A673 (cell line): Measurements from ENCODE around the gene FAM98B. TPM values are rescaled to one million over a fixed set of nuclear protein-coding genes. Genes with fewer than 3 reads are reported as not detected.

Experiments
- BruUV-seq: library from RNA; stranded (reverse); fragments of 400-500 nt; replicated peaks from 2 replicates; lab custom pipeline; 2021; lab: Mats Ljungman, UMichigan
- CTCF ChIA-PET: fragments of 300-600 bp; sonication (Branson Sonifier 250); formaldehyde crosslinking; loops from one replicate; lab custom pipeline; 2022; ENCODE audit warnings: antibody characterized with exemption; lab: Charles Lee
- POLR2A ChIA-PET: fragments of 300-600 bp; sonication (Branson Sonifier 250); formaldehyde crosslinking; loops from one replicate; lab custom pipeline; 2022; ENCODE audit warnings: antibody characterized with exemption; ENCODE audit not compliant: low non-redundant PET; lab: Charles Lee
- DNase-seq: peaks from one replicate; pipeline ENCODE4 v3.0.0-alpha.2; 2015; ENCODE audit warnings: low spot score
- H3K27ac ChIP-seq: fragments of 200-600 bp; sonication (generic); 2 replicates; pipeline ENCODE4 v1.5.1; 2016; ENCODE audit warnings: mixed run types, low read depth, mild to moderate bottlenecking, mixed read lengths, antibody characterized with exemption, low read length; ENCODE audit not compliant: poor library complexity, severe bottlenecking
- H3K27me3 ChIP-seq: fragments of 200-600 bp; sonication (generic); replicated peaks from 2 replicates; pipeline ENCODE4 v1.6.1; 2017; ENCODE audit warnings: mixed run types, low read depth, mild to moderate bottlenecking, mixed read lengths, antibody characterized with exemption, low read length; ENCODE audit not compliant: insufficient read depth, poor library complexity
- H3K36me3 ChIP-seq: fragments of 200-600 bp; sonication (generic); 2 replicates; pipeline ENCODE4 v1.6.1; 2016; ENCODE audit warnings: mixed run types, mild to moderate bottlenecking, mixed read lengths, antibody characterized with exemption, low read length; ENCODE audit not compliant: insufficient read depth, poor library complexity, severe bottlenecking
- H3K4me1 ChIP-seq: fragments of 200-600 bp; sonication (generic); 2 replicates; pipeline ENCODE4 v1.6.1; 2017; ENCODE audit warnings: mixed run types, mild to moderate bottlenecking, mixed read lengths, antibody characterized with exemption, low read length; ENCODE audit not compliant: insufficient read depth, poor library complexity, severe bottlenecking
- H3K4me3 ChIP-seq: fragments of 200-600 bp; sonication (generic); 2 replicates; pipeline ENCODE4 v1.5.1; 2016; ENCODE audit warnings: low read depth, mixed run types, mild to moderate bottlenecking, mixed read lengths, low read length; ENCODE audit not compliant: poor library complexity, severe bottlenecking
- H3K9me3 ChIP-seq: fragments of 200-600 bp; sonication (generic); 2 replicates; pipeline ENCODE4 v1.6.1; 2016; ENCODE audit warnings: mixed run types, low read depth, mild to moderate bottlenecking, mixed read lengths, antibody characterized with exemption, low read length; ENCODE audit not compliant: poor library complexity, severe bottlenecking
- EZH2 ChIP-seq: fragments of 200-600 bp; sonication (generic); IDR thresholded peaks from 2 replicates; pipeline ENCODE4 v1.6.1; 2017; ENCODE audit warnings: borderline replicate concordance, low read depth, mild to moderate bottlenecking, mixed read lengths, antibody characterized with exemption, low read length; ENCODE audit not compliant: poor library complexity, severe bottlenecking
- intact Hi-C: fragments of 100-400 bp; cut with micrococcal nuclease; formaldehyde crosslinking; loops from one replicate; pipeline ENCODE4 v1.10.0; 2022; ENCODE audit not compliant: unreplicated experiment
- total RNA-seq: library from RNA; stranded (reverse); gene quantifications from 2 replicates; pipeline ENCODE4 v1.2.3, GENCODE V29; 2021
- TF ChIP-seq, protein P1 (sequence below): fragments of 300-800, 200-600 bp; sonication (generic); conservative IDR thresholded peaks from 2 replicates; pipeline ENCODE4 v1.5.1; 2017; ENCODE audit warnings: low read depth, mild to moderate bottlenecking, antibody characterized with exemption, low read length, moderate library complexity, mixed read lengths

FAM98B gene
- total RNA-seq, 1 experiment from 2014 or later, result 45.0 TPM

DNA sequence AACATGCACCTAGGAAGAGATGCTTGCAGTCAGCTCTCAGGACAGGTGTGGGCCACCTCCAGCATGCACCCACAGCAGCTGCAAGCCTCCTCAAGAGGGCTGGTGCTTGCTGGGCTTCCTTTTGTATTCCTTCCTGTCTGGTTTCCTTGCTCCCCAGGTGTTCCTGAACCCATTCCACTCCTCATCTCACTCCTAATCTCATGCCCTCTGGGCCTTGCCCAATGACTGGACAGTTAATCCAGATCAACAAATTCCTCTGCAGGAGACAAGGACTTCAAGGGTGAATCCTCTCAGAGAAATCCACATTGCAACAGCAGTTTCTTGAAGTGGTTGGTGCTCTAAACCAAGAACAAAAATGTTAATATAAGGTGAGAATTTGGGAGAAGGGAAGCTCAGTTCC is 80.0 kb downstream of the FAM98B start:
- H3K27me3 ChIP-seq, result no peaks in the 10 kb centered on the region
- no peak overlapping the region for H3K4me3 ChIP-seq
- DNase-seq, result no peak
- ChIA-PET CTCF (interaction anchor here (0.6 kb wide), 1 partner anchor 10 kb away, joined by 3 read pairs; no protein-coding TSS in a partner anchor), POLR2A (no interaction called here)
- intact Hi-C loops, result no loop called here
- no peaks in the 10 kb centered on the region for H3K36me3 ChIP-seq
- BruUV-seq, result no TSS peak
- no peaks in the 10 kb centered on the region for H3K9me3 ChIP-seq
- no peak for TF ChIP-seq EZH2
- TF ChIP-seq, protein P1, sequence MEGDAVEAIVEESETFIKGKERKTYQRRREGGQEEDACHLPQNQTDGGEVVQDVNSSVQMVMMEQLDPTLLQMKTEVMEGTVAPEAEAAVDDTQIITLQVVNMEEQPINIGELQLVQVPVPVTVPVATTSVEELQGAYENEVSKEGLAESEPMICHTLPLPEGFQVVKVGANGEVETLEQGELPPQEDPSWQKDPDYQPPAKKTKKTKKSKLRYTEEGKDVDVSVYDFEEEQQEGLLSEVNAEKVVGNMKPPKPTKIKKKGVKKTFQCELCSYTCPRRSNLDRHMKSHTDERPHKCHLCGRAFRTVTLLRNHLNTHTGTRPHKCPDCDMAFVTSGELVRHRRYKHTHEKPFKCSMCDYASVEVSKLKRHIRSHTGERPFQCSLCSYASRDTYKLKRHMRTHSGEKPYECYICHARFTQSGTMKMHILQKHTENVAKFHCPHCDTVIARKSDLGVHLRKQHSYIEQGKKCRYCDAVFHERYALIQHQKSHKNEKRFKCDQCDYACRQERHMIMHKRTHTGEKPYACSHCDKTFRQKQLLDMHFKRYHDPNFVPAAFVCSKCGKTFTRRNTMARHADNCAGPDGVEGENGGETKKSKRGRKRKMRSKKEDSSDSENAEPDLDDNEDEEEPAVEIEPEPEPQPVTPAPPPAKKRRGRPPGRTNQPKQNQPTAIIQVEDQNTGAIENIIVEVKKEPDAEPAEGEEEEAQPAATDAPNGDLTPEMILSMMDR, result no peak
- H3K27ac ChIP-seq, result no peak overlapping the region
- H3K4me1 ChIP-seq, result no peaks in the 10 kb centered on the region

DNA sequence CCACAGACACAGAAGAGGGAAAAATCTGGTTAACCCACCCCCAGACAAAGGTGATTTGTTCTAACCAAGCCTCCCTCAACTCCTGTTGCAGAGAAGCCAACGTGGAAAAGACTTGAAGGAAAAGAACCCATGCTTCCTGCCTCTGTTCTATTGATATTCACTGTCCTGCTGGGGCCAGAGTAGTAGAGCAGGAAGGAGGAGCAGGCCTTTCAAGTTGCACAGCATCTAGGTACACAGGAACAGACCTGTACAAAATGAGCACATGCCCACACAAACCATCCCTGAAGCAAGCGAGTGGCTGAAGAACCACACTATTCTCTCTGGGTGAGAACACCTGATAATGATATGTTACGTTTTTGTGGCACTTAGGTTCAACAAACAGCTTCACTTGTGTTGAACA is 80.8 kb downstream of the FAM98B start:
- Histone ChIP-seq H3K27ac (no peak overlapping the region), H3K9me3 (no peaks in the 10 kb centered on the region), H3K36me3 (no peaks in the 10 kb centered on the region), H3K4me1 (no peaks in the 10 kb centered on the region), H3K4me3 (no peak overlapping the region), H3K27me3 (no peaks in the 10 kb centered on the region)
- BruUV-seq, result no TSS peak
- TF ChIP-seq, protein P1, result no peak
- no peak for TF ChIP-seq EZH2
- ChIA-PET CTCF (no interaction called here), POLR2A (no interaction called here)
- no peak for DNase-seq
- intact Hi-C loops, result no loop called here

DNA sequence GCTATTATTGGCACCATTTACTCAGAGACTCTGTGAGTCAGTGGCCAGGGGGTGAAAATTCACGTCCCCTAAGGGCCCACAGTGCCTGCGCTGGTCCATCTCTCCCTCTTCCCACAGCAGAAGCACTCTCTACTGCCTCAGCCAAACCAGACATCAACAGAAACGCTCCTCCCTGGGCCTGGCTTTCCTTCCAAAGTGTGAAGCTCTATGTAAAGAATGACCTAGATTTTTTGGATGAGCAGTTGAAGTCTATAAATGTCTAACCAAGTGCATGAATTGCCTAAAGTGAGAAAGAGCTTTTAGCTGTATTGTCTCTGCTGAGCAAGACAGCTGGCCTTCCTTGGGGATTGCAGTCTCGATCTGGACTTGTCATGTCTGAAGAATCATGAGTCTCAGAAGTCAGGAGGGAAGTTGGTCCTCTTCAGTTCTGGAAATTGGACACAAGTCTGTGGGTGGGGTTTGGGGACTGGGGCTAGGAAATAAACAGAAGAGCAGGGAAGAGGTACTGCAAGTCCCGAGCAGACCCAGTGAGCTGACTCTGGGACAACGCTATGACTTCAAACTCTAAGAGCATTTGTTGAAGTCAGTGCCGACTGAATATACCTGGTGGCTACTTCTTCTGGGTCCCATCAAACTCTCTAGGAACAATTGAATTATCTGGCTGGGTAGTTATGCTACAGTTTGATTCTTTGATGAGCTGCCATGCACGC is 81.7 kb downstream of the FAM98B start:
- DNase-seq, result no peak
- TF ChIP-seq, protein P1, result no peak
- Histone ChIP-seq H3K36me3 (no peaks in the 10 kb centered on the region), H3K4me3 (no peak overlapping the region), H3K9me3 (no peaks in the 10 kb centered on the region), H3K27ac (no peak overlapping the region), H3K4me1 (no peaks in the 10 kb centered on the region), H3K27me3 (no peaks in the 10 kb centered on the region)
- intact Hi-C loops, result no loop called here
- ChIA-PET POLR2A (no interaction called here), CTCF (no interaction called here)
- no TSS peak for BruUV-seq
